IMR-90 (cell line): ENCODE results near the gene PCDHGC4. TPM values are rescaled to one million over a fixed set of nuclear protein-coding genes. Genes with fewer than 3 reads are reported as not detected.

ENCODE experiments used
- ATAC-seq: fragments of 200-7000 bp; cut with Tn5 transposase; 2 replicates; pipeline ENCODE4 v1.9.1; 2020; ENCODE audit warnings: low read depth, mild to moderate bottlenecking, moderate library complexity
- BruUV-seq: library from RNA; stranded (reverse); fragments of 400-500 nt; replicated peaks from 2 replicates; lab custom pipeline; 2021; lab: Mats Ljungman, UMichigan
- CTCF ChIA-PET: fragments of 300-600 bp; formaldehyde crosslinking; extraction: SDS; loops from one replicate; lab custom pipeline; 2021; ENCODE audit warnings: antibody characterized with exemption; lab: Yijun Ruan, JAX
- POLR2A ChIA-PET: fragments of 300-600 bp; sonication (Branson Sonifier 250); formaldehyde crosslinking; loops from one replicate; lab custom pipeline; 2022; ENCODE audit warnings: antibody characterized with exemption; ENCODE audit not compliant: unreplicated experiment; lab: Charles Lee
- DNase-seq: peaks from one replicate; pipeline ENCODE4 v3.0.0; 2013
- H2AFZ ChIP-seq: replicated peaks from 2 replicates; pipeline ENCODE3; 2013; ENCODE audit warnings: low read length, mild to moderate bottlenecking; ENCODE audit not compliant: poor library complexity
- H2AK5ac ChIP-seq: 2 replicates; pipeline ENCODE4 v1.6.1; 2013; ENCODE audit warnings: low read depth, low read length, inconsistent platforms
- H2AK9ac ChIP-seq: replicated peaks from 2 replicates; pipeline ENCODE3; 2013; ENCODE audit warnings: mild to moderate bottlenecking, low read depth, low read length, moderate library complexity; ENCODE audit not compliant: poor library complexity
- H2BK120ac ChIP-seq: 2 replicates; pipeline ENCODE4 v1.6.1; 2013; ENCODE audit warnings: low read depth, low read length, inconsistent platforms
- H2BK15ac ChIP-seq: 3 replicates; pipeline ENCODE4 v1.6.1; 2013; ENCODE audit warnings: low read depth, low read length, inconsistent platforms
- H2BK20ac ChIP-seq: 2 replicates; pipeline ENCODE4 v1.6.1; 2013; ENCODE audit warnings: low read depth, mild to moderate bottlenecking, inconsistent platforms, low read length, moderate library complexity
- H2BK5ac ChIP-seq: 2 replicates; pipeline ENCODE4 v1.6.1; 2013; ENCODE audit warnings: mild to moderate bottlenecking, low read depth, low read length, inconsistent platforms; ENCODE audit not compliant: poor library complexity, severe bottlenecking
- H3K14ac ChIP-seq: replicated peaks from 2 replicates; pipeline ENCODE4 v1.6.1; 2013; ENCODE audit warnings: low read depth, low read length, inconsistent platforms
- H3K18ac ChIP-seq: 2 replicates; pipeline ENCODE4 v1.6.1; 2013; ENCODE audit warnings: low read depth, low read length, control low read depth
- H3K23ac ChIP-seq: 2 replicates; pipeline ENCODE4 v1.6.1; 2013; ENCODE audit warnings: low read depth, low read length, inconsistent platforms
- H3K27ac ChIP-seq: 2 replicates; pipeline ENCODE4 v1.5.1; 2013; ENCODE audit warnings: mild to moderate bottlenecking, control low read depth, low read length; ENCODE audit not compliant: insufficient read depth
- H3K27me3 ChIP-seq: 2 replicates; pipeline ENCODE4 v1.6.1; 2013; ENCODE audit warnings: low read length; ENCODE audit not compliant: control insufficient read depth, insufficient read depth
- H3K36me3 ChIP-seq: 2 replicates; pipeline ENCODE4 v1.6.1; 2013; ENCODE audit warnings: low read length, mixed read lengths; ENCODE audit not compliant: control insufficient read depth, insufficient read depth
- H3K4ac ChIP-seq: 2 replicates; pipeline ENCODE4 v1.6.1; 2013; ENCODE audit warnings: low read depth, low read length, inconsistent platforms
- H3K4me1 ChIP-seq: 2 replicates; pipeline ENCODE4 v1.6.1; 2013; ENCODE audit warnings: low read length, mixed read lengths; ENCODE audit not compliant: control insufficient read depth, insufficient read depth
- H3K4me2 ChIP-seq: 2 replicates; pipeline ENCODE4 v1.6.1; 2013; ENCODE audit warnings: low read depth, mild to moderate bottlenecking, control low read depth, low read length, moderate library complexity
- H3K4me3 ChIP-seq: 2 replicates; pipeline ENCODE4 v1.5.1; 2013; ENCODE audit warnings: low read depth, mild to moderate bottlenecking, control low read depth, low read length, moderate library complexity; ENCODE audit not compliant: insufficient read depth
- H3K56ac ChIP-seq: 2 replicates; pipeline ENCODE4 v1.6.1; 2013; ENCODE audit warnings: low read length, inconsistent platforms; ENCODE audit not compliant: insufficient read depth; ENCODE audit errors: extremely low read depth
- H3K79me1 ChIP-seq, 2 experiments: 2 replicates each; pipeline ENCODE4 v1.6.1; 2013; ENCODE audit warnings: low read length in 2 of 2, inconsistent platforms in 1 of 2, low read depth in 1 of 2
- H3K9ac ChIP-seq: 2 replicates; pipeline ENCODE4 v1.6.1; 2013; ENCODE audit warnings: low read depth, low read length, control low read depth
- H3K9me1 ChIP-seq: 2 replicates; pipeline ENCODE4 v1.6.1; 2013; ENCODE audit warnings: low read length, inconsistent platforms; ENCODE audit not compliant: insufficient read depth
- H3K9me3 ChIP-seq: 2 replicates; pipeline ENCODE4 v1.6.1; 2013; ENCODE audit warnings: low read length; ENCODE audit not compliant: control insufficient read depth, insufficient read depth
- H4K20me1 ChIP-seq: 2 replicates; pipeline ENCODE4 v1.6.1; 2013; ENCODE audit warnings: low read length, inconsistent platforms; ENCODE audit not compliant: insufficient read depth
- H4K5ac ChIP-seq: 2 replicates; pipeline ENCODE4 v1.6.1; 2013; ENCODE audit warnings: mild to moderate bottlenecking, low read depth, low read length, control low read depth
- H4K8ac ChIP-seq, 2 experiments: 2 replicates each; pipeline ENCODE4 v1.6.1; 2013; ENCODE audit warnings: low read depth in 2 of 2, low read length in 2 of 2, control low read depth in 1 of 2, inconsistent platforms in 1 of 2
- H4K91ac ChIP-seq: 2 replicates; pipeline ENCODE4 v1.6.1; 2013; ENCODE audit warnings: low read depth, low read length, inconsistent platforms; ENCODE audit not compliant: insufficient read depth
- BHLHE40 ChIP-seq: fragments of 150-350 bp; IDR thresholded peaks from 2 replicates; pipeline ENCODE4 v1.6.1; 2016; ENCODE audit warnings: mild to moderate bottlenecking, low read depth, low read length
- CEBPB ChIP-seq: IDR thresholded peaks from 2 replicates; pipeline ENCODE4 v1.6.1; 2012; ENCODE audit warnings: low read depth, low read length, improper control_type of control experiment
- CHD1 ChIP-seq: IDR thresholded peaks from 2 replicates; pipeline ENCODE4 v1.6.1; 2012; ENCODE audit warnings: low read depth, low read length, improper control_type of control experiment
- MAFK ChIP-seq: IDR thresholded peaks from 2 replicates; pipeline ENCODE4 v1.6.1; 2012; ENCODE audit warnings: low read depth, low read length, improper control_type of control experiment
- MAZ ChIP-seq: IDR thresholded peaks from 2 replicates; pipeline ENCODE4 v1.6.1; 2012; ENCODE audit warnings: low read depth, mild to moderate bottlenecking, low read length, improper control_type of control experiment, moderate library complexity, borderline replicate concordance
- MXI1 ChIP-seq: IDR thresholded peaks from 2 replicates; pipeline ENCODE4 v1.6.1; 2012; ENCODE audit warnings: low read depth, mild to moderate bottlenecking, low read length, moderate library complexity, borderline replicate concordance
- POLR2A ChIP-seq: IDR thresholded peaks from 2 replicates; pipeline ENCODE4 v1.6.1; 2012; ENCODE audit warnings: mild to moderate bottlenecking, low read depth, low read length
- RAD21 ChIP-seq: IDR thresholded peaks from 2 replicates; pipeline ENCODE4 v1.6.1; 2012; ENCODE audit warnings: low read length, improper control_type of control experiment
- RFX5 ChIP-seq: IDR thresholded peaks from 2 replicates; pipeline ENCODE4 v1.8.0; 2012; ENCODE audit warnings: low read depth, mild to moderate bottlenecking, low read length, moderate library complexity
- SMC3 ChIP-seq: fragments of 150-350 bp; IDR thresholded peaks from 2 replicates; pipeline ENCODE4 v1.6.1; 2016; ENCODE audit warnings: low read depth, mild to moderate bottlenecking, antibody characterized with exemption, low read length, moderate library complexity
- WGBS, 2 experiments: methylation state at CpG; one replicate each; pipeline versions ENCODE4 v1.1.5 to v1.1.7; 2013; ENCODE audit warnings: missing lambda C conversion rate in 2 of 2; ENCODE audit not compliant: insufficient read length in 1 of 2; ENCODE audit errors: extremely low coverage in 2 of 2; 5-methylcytosine and 5-hydroxymethylcytosine counted together
- dilution Hi-C: fragments of 300-500 bp; cut with HindIII; formaldehyde crosslinking; loops from one replicate; pipeline ENCODE4 v1.14.3; 2018; ENCODE audit warnings: low sequenced_read_pairs; ENCODE audit not compliant: unreplicated experiment
- in situ Hi-C: fragments of 300-500 bp; cut with MboI; formaldehyde crosslinking; loops from 3 replicates; pipeline ENCODE4 v1.14.3; 2019; ENCODE audit warnings: low sequenced_read_pairs, inconsistent platforms, mixed read lengths
- intact Hi-C: fragments of 100-400 bp; cut with micrococcal nuclease; formaldehyde crosslinking; loops from 2 replicates; pipeline ENCODE4 v1.10.0; 2022
- polyA plus RNA-seq, 3 experiments: library from polyadenylated mRNA; depleted of rRNA; stranded (reverse); fragments of >200 nt; gene quantifications; 2 replicates each; pipeline ENCODE4 v1.2.3, GENCODE V29; 2012; ENCODE audit warnings: low replicate concordance in 1 of 3
- total RNA-seq: library from RNA; depleted of rRNA; stranded (reverse); fragments of >200 nt; gene quantifications from 2 replicates; pipeline ENCODE4 v1.2.3, GENCODE V29; 2012

Gene PCDHGC4
- total and polyA plus RNA-seq, 2 of the 4 experiments (the other 2 are of a cell fraction) = 0.65 to 1.6 TPM

DNA sequence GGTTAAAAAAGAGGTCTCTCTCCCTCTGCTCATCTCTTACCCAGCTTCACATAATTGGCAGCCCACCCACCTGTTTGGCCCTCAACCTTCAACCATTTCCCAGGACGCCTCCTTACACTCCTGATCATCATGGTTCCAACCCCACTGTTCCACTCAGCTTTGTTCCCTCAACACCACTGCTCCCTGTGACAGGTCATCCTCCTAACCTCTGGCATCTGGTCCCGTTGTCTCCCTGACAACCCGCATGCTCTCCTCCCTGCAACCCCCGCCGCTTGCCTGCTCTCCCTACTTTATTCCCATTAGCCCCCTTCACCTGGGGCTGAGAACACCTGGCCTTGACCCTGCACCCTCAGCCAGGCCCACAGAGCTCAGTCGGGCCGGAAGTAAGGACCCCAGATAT, 16.9 kb downstream of the PCDHGC4 start:
- no peak overlapping the region for H2BK20ac ChIP-seq
- BruUV-seq = no TSS peak
- H3K9me3 ChIP-seq = no peaks in the 10 kb centered on the region
- no peak overlapping the region for H3K27ac ChIP-seq
- H3K4me2 ChIP-seq = no peak overlapping the region
- ATAC-seq (no peak), DNase-seq (no peak)
- H3K14ac ChIP-seq = no peak overlapping the region
- ChIA-PET POLR2A (no interaction called here), CTCF (no interaction called here)
- no peak overlapping the region for H3K23ac ChIP-seq
- peaks cover 2% of the 10 kb centered on the region for H3K4me1 ChIP-seq
- no peak overlapping the region for H4K5ac ChIP-seq
- no peaks in the 10 kb centered on the region for H3K27me3 ChIP-seq
- H4K20me1 ChIP-seq = peaks cover 4% of the 10 kb centered on the region; the same call in 1 of the 2 replicates
- H2BK15ac ChIP-seq = no peak overlapping the region
- H3K4ac ChIP-seq = no peak overlapping the region
- dilution Hi-C loops (no loop called here), intact Hi-C loops (no loop called here), in situ Hi-C loops (no loop called here)
- no peak overlapping the region for H4K91ac ChIP-seq
- no peak overlapping the region for H3K18ac ChIP-seq
- no peak for TF ChIP-seq RAD21
- TF ChIP-seq POLR2A = no peak
- no peak for TF ChIP-seq MAFK
- TF ChIP-seq SMC3 = no peak
- TF ChIP-seq MAZ = no peak
- TF ChIP-seq RFX5 = no peak
- TF ChIP-seq MXI1 = no peak
- TF ChIP-seq CHD1 = no peak
- no peak for TF ChIP-seq BHLHE40
- no peak for TF ChIP-seq CEBPB
- no peak overlapping the region for H2BK5ac ChIP-seq
- H3K9me1 ChIP-seq = no peaks in the 10 kb centered on the region; the same call in 1 of the 2 replicates
- peaks cover 9 to 13% of the 10 kb centered on the region in 2 experiments; a peak in 3 of 4 replicates for H3K79me1 ChIP-seq
- no peak overlapping the region for H3K56ac ChIP-seq
- H2AK9ac ChIP-seq = no peak overlapping the region
- no peak overlapping the region for H2AK5ac ChIP-seq
- H3K9ac ChIP-seq = no peak overlapping the region
- H3K36me3 ChIP-seq = peaks cover 35% of the 10 kb centered on the region
- WGBS, 2 experiments = 100% methylated on average over 1 of the region's 7 CpGs; no CpG with 5 or more reads in 1 of the 2 experiments
- H4K8ac ChIP-seq = no peak overlapping the region
- H2BK120ac ChIP-seq = no peak overlapping the region
- H2AFZ ChIP-seq = no peak overlapping the region
- no peak overlapping the region for H3K4me3 ChIP-seq
